Suppressor macrophage treated with lipopolysaccharide for 4 hours (primary cell): Measurements from ENCODE around the gene DENND6B.

Experiments
- DNase-seq: peaks from one replicate; pipeline ENCODE4 v3.0.0-alpha.2; 2020

Gene DENND6B

DNA sequence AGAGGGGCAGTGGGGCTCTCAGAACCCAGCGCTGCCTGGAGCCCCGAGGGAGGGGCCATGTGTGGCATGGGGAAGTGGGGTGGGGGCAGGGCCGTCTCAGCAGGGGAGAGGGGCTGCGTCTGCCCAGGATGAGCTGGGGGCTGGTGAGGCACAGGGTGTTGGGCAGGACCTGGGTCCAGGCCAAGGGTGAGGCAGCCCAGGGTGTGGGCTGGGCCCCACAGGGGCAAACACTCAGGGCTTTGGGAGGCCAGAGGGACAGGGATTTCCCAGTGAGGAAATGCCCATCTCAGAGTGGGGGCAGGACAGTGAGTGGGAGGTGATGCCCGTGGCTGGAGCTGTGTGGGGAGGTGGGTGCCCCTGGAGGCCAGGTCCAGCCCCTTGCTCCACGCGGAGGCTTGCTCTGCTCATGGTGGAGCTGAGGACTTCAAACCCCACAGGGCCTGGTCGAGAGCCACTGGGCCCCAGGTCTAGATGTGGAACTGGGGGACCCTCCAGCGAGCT is 24.7 kb downstream of the DENND6B start:
- DNase-seq, result peak; percentile 66

DNA sequence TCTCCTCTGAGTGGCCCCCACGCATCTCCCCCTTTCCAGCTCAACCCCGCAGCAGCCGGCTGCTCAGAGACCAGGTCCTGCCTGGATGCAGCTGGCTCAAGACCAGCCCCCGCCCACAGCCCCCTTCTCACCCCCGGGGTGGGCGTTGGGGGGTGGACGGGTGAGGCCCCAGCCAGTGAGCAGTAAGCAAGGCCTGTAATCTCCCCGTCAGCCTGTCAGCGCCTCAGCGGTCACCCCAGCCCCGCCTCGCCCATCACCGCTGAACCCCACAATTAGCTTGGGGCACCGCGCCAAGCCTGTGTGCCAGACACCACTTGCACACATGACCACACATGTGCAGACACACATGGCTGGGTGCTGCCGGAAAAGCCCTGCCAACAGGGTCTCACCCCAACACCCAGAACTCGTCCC is 25.2 kb downstream of the DENND6B start:
- DNase-seq, result no peak

DNA sequence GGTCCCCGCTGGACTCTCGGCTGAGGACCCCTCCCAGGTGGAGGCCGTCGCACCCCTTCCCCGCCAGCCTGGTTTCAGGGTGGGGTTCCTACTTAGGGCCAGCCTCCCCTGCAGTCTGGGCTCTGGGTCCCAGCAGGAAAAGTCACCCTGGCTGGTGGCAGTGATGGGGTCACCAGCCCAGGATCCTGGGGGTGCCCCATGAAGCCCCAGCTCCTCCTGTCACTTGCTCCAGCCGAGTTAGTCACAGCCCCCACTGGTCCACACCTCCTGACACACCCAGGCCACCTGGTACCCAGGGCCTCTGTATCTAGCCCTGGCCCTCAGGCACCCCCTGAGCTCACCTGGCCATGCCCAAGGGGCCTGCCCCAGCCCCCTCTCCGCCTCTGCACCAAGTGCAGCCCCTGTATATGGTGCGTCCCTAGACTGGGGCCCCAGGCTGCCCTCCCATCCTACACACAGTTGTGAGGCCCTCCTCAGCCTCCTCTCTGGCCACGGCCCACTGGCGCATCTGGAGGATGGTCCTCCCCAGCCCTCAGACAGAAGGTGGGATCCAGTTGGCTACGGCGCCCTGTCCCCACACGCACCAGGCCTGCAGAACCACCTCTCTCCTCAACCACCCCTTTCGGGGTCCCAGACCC is 26.1 kb downstream of the DENND6B start:
- DNase-seq, result no peak

DNA sequence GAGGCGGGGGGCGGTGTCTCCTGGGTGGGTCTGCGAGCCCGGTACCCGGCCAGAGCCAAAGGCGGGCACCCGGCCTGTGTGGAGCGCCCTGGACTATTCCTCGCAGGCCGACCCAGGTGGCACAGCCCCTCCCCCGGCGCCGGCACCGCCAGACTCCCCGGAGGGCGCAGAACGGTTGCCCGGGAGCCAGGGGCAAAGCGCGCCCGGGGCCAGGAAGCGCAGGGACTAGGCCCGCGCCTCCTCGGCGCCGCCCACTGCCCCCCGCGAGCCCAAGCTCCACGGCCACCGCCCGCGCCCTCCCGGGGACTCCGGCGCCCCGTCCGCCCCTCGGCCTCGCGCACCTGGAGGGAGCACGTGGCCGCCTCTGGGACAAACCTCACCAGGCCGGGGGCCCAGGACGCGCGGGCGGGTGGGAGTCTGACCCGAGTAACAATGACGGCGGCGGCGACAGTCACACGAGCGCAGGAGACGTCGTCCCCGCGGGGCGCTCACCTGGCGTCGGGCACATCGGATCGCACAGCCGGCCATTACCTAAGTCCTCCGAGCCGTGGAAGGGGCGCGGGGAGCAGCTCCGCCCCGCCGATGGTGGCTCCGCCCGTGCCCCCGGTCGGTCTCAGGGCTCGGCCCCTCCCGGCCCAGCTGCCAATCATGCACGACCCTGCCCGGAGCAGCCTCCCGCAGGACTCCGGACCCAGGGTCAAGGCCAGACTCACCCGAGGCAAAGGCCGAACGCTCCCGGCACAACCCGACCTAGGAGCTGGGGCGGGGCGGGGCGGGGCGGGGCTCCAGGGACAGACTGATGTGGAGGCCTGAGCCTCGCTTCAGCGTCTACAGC is 26.8 kb downstream of the DENND6B start:
- no peak for DNase-seq

DNA sequence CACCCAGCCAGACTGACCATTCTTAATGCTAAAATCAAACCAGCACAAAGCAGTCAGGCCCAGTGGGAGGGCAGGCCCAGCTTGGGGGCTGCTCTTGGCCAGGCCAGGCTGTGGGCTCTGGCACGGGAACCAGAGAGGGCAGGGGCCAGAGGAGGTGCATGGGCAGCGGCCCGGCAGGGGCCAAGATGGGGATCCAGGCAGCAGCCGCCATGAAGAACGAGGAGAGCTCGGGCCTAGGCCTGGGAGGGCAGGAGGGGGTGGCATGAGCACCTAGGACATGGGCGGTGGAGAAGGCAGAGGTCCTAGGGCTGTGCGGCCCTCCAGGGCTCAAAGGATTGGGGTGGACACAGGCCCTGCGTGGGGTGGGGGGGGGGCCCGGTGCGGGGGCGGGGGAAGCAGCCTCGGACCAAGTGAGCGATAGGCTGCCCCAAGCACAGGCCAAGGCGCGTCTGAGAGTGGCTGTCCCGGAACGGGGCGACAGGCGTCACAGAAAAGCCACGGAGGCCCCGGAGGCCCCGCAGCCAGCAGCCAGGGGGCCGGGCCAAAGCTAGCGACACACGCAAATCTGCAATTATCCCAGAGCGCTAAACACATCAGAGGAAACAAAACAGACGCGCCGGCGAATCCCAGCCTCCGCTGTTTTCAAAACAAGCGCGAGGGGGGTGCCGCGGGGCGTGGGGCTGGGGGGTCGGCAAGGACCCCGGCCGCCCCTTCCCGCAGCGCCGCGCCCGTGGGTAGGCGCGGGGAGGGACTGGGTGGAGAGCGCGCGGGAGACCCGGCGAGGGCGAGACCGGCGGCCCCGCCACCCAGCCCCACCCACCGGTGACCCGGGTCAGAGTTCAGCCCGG is 27.7 kb downstream of the DENND6B start:
- no peak for DNase-seq

DNA sequence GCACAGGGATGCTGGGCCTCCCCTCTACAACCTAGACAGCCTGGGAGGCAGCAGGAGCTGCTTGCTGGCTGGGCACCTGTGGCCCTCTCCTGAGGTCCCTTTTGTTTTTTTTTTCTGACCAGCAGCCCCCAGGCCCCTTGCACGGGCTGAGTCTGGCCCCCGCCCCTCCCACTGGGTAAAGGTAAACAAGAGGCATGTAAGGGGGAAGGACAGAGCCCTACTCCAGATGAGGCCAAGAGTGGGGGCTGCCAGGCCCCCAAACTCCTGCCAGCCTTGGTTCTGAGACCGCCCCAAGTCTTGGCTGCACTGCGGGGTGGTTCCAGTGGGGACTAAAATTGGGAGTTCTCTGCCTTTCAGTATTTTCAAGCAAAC is 28.6 kb downstream of the DENND6B start:
- no peak for DNase-seq

DNA sequence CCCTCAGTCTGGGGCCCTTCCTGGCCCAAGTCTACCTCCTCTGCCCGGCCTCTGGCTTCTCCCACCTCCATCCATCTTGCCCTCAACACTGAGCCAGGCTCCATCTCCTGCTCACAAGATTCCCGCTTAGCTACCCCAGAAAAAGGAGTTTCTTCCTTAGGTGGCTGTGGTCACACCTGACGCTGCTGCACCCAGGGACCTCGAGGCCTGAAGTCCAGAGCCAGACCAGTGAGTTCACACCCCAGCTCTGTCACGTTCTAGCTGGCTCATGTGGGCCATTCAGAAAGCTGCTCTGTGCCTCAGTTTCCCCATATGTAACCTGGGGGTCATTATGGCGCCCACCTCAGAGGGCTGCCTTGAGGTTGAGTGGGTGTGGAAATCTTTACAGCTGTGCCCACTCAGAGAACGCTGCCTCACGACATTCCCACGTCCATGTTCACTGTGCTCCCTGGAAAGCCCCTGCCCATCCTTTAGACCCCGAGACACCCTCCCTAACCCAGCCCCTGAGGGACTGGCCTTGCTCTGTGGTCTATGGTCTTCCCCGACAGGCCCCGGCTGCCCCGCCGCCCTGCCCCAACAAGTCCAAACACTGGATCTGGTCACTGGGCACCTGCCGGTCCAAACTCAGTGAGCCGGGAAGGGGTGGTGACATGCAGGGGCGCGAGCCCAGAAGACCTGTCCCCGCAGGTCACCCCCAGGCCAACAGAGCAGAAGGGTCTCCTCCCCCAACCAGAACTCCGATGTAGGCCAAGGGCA is 29.1 kb downstream of the DENND6B start:
- DNase-seq, result no peak

DNA sequence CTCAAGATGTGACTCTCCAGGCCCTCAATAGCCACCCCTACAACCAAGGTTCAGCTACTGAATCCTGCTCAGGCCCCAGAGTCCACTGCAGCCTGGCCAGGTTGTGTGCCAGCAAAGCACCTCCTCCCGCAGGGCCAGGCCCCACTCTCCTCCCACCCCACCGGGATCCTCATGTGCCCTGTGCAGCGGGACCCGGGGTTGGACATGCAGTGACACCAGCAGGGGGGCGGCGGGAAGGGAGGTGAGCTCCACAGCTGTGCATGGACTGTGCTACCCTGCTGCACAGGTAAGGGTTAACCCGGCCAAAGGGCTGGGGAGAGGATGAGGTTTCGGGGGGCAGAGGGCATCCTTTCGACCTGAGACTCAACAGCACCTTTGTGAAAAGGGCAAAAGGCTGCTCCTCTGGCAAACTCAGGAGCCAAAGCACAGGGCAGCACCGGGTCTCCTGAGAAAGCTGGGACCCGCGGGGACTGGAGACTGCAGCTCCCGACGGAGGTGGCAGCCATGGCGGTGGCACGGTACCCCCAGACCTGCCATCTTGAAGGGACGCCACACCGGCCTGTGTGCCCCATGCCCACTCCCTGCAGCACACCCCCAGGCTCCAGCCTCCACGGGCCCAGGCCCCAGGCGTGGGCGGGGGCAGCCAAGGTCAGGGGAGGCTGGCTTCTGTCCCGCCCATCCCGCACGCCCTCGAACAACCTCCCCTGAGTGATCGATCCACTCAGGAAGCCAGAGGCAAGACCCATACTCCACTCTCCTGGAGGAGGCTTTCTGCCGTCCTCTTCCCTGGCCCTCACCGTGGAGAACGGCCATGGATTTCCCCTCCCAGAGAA is 29.9 kb downstream of the DENND6B start:
- DNase-seq, result no peak

DNA sequence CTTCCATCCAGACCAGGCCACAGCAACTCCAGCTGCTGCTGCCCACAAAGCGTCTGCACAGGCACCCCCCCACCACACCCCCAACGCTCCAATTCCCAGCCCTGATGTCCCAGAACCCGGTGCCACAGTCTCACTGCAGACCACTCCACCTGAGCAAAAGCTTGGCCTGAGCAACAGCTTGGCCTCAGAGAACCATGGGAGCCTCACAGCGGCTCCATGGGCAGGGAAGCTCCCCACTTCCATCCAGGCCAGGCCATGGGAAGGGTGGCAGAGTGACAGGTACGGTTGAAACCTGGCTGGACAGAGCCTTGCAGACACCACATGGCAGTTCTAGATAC is 32.5 kb downstream of the DENND6B start:
- no peak for DNase-seq

DNA sequence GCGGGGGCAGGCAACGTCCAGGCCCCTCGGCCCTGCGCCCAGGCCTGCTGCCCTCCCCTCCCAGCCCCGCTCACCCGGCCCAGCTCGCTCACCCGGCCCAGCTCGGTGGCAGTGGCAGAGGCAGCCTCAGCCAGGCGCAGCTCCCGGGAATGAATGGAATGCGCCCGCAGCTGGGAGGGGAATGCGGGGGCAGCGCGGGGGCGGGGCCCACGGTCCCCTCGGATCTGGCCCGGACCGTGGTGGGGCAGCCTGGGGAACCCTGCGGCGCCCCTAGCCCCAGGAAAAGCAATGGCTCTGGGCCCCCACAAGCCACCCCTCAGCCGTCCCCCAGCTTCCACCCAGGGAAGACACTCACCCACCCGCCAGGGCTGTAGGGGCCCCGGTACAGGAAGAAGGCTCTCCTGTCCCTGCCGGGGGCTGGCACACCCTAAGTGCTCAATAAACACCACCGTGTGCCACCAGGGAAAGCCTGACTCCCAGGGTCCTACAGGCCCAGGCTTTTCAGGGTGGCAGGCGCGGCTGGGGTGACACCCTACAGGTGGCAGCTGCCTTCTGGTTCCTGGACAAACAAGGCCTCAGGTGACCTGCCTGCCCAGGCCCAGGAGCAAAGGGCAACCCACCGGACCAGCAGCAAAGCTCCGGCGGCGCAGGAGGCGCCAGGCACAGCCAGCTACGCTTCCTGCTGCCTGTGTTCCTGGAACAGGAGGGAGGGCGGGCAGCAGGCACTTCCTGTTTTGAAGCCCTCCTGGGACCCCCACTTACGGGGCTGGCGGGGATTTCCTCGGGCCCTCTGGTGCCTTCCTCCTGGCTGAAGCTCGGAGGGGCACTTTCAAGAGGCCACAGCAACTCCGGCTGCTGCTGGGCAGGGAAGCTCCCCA is 33.1 kb downstream of the DENND6B start:
- no peak for DNase-seq

DNA sequence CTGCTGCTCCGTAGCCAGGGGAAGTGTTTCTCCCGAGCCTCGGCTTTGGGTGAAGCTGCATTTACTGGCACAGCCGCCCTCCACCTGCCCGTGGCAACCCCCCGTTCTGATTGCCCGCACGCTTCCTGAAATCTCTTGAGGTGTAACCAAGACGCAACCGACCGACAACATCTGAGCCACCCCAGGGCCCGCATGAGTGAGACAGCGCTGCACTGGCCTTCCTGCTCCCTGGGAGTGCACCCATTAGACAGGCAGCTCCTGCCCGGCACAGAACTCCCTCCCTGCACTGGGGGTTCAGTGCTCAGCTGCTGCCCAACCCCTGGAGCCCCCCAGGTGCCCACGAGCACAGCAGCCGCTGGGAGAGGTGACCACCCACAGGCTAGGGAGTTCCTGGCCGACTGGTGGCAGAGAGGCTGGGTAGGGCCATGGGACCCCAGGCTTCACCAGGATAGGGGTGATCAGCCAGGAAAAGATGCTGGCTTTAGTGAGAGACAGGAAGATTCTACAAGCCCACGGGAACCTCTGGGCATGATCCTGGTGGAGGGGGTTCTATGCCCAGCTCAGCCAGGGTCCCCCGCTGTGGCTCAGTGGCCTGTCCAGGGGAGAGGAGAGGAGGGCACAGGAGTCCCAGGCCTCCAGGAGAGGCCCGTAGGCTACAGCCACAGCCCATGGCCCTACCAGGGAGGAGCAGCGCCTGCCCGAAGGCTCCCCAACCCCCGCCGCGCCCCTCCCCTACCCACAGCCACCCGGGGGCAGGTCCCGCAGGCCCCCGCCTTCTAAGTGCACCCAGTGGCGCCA is 34.0 kb downstream of the DENND6B start:
- no peak for DNase-seq

DNA sequence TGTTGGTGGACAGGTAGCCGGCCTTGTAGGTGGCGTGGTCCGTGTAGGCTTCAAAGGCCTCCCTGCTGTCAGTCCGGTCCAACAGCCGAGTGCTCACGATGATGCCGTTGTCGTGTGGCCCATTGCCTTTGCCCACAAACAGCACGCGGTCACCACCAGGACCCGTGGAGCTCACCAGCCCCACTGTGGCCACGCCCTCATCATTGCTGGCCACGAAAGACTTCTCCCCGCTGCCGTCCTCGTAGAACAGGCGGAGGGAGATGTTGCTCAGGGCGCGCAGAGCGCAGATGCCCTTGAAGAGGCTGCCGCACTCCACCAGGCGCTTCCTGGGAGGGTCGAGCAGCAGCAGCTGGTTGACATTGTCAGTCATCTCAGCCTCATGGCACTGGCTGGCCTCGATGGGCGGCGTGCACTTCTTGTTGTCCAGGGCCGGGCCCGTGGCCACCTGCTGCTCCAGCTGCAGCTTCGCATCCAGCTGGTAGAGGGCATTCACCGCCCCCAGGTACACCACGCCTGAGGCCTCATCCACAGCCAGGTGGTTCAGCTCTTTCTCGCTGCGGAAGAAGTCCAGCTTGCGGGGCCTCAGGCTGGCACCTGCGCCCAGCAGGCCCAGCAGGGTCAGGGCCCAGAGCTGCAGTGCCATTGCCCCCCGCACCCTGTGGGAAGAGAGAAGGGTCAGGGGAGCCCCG is 36.7 kb downstream of the DENND6B start:
- DNase-seq, result no peak

DNA sequence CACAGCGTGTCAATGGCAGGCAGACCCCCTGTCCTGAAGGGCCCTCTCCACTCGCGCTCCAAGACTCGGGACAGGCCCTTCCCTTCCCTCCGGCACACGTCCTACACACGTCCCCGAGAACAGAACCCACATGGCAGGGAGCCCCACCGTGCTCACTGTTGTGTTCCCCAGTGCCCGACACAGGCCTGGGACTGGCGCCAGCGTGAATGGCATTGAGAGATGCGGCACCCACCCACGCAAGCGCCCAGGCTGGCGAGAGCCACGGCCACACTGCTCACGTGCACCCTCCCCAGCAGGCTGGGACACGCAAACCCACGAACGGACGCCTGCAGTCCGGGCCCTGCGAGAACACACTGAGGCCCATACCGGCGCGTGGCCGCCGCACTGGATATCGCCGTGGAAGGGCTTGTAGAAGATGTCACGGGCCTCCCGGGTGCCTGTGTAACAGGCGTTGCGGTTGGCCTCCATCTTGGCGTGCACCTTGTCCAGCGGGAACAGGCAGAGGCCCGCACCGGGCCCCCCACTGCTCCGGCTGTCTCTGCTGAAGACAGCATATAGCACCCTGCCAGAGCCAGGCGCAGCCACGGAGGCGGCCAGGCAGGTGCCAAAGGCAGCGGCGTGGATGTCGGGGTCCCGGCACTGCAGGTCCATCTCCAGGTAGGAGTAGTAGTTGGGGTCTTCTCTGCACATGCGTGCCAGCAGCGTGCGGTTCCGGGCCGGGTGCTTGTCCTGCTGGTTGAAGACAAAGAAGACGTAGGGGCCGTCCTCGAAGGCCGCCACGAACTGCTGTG is 37.5 kb downstream of the DENND6B start:
- no peak for DNase-seq

DNA sequence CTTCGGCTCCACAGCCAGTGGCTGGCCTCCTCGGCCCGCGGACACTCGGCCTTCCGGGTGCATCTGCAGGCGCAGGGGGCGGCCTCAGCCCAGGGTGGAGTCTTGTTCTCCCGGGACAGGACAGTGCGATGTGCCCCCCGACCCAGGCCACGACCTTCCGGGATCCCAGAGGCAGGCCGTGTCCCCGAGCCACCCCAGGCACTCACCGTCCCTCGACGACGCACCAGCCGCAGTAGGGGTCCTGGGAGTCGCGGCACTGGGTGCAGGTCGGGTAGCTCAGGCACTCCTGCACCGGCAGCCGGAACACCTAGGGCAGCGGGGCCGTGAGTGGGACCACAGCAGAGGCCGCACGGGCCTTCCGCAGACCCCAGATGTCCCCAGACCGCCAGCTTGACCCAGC is 39.1 kb downstream of the DENND6B start:
- no peak for DNase-seq

DNA sequence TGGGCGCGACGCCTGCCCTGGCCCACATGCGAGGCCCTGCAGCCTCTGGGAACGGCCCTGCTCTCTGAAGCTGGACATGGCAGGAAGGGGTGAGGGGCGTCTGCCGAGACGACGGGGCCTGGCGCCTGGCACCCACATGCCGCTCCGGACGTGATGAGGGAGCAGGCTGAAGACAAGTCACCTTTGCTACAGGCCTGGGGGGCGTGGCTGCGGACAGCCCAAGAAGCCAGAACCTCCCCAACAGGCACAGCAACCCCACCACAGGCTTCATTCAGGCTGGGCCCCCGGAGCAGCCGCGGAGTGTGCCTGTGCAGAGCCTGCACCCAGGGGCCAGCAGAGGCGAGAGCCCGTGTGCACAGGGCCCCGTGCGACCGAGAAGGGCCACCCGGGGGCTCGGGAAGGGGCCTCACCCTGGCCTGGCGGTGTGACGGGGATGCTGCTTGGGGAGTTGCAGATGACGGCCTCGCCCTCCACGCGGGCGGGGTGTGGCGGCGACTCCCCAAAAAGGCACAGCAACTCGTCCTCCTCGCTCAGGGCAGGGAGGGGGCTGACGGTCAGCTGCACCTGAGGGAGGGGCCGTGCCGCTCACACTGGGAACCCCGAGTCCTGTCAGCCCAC is 40.0 kb downstream of the DENND6B start:
- DNase-seq, result no peak

DNA sequence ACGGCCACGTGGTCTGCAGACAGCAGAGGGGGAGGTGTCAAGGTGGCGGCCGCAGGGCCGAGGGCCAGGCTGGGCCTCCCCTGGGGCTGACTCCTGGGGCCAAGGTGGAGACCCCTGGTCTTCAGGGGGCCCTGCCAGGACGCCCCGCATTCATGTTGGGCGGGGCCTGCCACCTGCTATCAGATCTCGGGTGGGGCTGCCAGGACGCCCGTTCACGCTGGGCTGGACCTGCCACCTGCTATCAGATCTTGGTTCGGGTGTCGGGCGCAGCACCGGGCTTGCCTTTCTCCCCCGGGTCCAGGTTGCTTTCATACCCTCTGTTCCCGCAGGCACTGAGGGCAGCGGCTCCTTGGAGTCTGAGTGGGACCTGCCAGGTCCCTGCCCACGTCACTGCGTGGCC is 40.5 kb downstream of the DENND6B start:
- DNase-seq, result no peak

DNA sequence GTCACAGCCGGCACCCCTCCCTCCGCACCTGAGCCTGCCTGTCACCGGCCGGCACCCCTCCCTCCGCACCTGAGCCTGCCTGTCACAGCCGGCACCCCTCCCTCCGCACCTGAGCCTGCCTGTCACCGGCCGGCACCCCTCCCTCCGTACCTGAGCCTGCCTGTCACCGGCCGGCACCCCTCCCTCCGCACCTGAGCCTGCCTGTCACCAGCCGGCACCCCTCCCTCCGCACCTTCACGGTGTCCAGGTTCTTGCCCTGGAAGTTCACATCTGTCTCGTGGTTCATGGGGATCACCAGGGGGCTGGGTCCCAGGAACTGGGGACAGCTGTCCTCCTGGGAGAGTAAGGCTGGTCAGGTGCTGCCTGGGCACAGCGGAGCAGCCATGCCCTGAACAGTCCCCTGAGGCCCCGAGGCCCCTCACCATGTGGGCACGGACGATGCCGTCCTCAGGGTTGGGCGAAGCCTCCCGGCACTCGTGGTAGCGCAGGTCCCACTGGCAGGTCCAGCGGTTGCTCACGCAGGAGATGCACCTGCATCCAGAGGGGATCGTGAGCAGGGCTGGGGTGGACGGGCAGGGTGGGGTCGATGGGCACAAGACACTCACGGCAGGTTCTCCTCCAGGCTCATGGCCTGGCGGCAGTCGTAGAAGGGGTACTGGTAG is 41.1 kb downstream of the DENND6B start:
- no peak for DNase-seq

DNA sequence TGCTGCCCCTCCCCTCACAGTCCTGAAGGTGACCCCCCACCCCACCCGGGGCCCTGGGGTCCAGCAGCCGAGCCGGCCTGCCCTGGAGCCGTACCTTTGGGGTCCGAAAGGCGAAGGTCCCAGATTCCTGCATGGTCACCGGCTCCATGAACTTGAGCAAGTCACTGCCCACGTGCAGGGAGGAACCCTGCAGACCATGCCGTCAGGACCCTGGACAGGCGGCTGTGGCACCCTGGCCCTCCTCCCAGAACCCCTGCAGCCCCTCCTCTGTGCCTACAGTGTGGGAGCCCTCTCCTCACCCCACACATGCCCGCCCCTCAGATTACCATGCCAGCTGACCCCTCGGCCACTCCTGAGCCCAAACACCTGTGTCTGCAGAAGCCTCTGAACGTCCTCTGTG is 42.3 kb downstream of the DENND6B start:
- DNase-seq, result no peak
